ENCODE measurements around the gene YWHAG. TPM values are rescaled to one million over a fixed set of nuclear protein-coding genes. Genes with fewer than 3 reads are reported as not detected.

YWHAG gene
- total RNA-seq (2014; rRNA removed; shearing (Covaris generic)) (179 and 180 TPM in 2 replicates), polyA plus RNA-seq (2016; fragmentation: Nextera tagmentation; extraction: Ambion mirVana) (82.2 and 97.0 TPM in 2 replicates)
- long read RNA-seq, partial matches to known transcripts = 0 of 7 reads
- long read RNA-seq, other reads (novel, unspliced or antisense) = 5 of 7 reads

DNA sequence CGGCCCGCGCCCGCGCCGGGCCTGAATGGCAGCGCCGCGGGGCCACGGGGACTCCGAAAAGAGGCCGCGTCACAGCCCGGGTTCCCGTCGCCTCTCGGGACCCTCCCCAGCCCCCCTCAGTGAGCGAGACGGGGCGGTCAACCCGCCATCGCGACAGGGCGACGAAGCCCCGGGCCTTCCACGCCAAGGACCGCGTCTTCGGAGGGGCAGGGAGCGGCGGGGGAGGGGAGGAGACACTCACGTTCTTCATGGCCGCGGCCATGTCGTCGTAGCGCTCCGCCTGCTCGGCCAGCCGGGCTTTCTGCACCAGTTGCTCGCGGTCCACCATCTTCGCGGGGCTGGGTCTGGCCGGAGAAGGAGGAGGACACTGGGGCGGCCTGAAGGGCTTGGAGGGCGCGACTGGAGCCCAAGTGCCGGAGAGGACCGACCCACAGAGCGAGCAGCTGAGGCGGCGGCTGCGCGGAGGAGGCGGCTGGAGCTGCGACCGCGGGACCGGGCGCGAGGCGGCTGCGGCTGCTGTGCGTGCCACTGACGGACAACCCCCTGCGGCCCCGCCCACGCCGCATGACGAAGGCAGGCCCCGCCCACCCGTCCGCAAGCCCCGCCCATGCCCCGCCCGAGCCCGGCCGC, at the start of gene YWHAG:
Gene YWHAG, minus strand, starts transcription at position 511 of the 630 bp plus-strand sequence. Its CDS starts 183 bp downstream, at position 328.
- H3K9me2 ChIP-seq (ENCODE audit: insufficient read depth) = no peaks in the 10 kb centered on the region
- H2AFZ ChIP-seq = 0 out of 2 replicates have a peak within 1 kb of the TSS, but pooled peaks have one; percentile 56
- Mint-ChIP-seq H3K27ac (peak within 1 kb of the TSS; percentile 98), H3K4me1 (peaks cover 31% of the 10 kb centered on the region), H3K27me3 (ENCODE audit: insufficient read depth, low read depth, poor library complexity) (peaks cover 15% of the 10 kb centered on the region), H3K4me3 (peak within 1 kb of the TSS; percentile 94), H3K9me3 (no peaks in the 10 kb centered on the region; the same call in 2 of the 3 replicates), H3K36me3 (ENCODE audit: low read depth) (peaks cover 46% of the 10 kb centered on the region)
- H3K4me3 ChIP-seq = peak within 1 kb of the TSS; percentile 99
- DNase-seq (ENCODE audit: low spot score) (peak; percentile 86), ATAC-seq (peak; percentile 74)
- peaks cover 17% of the 10 kb centered on the region for H3K36me3 ChIP-seq (ENCODE audit: insufficient read depth)
- H3F3A ChIP-seq (replicated peaks; ENCODE audit: low read depth) = no peaks in the 10 kb centered on the region
- peaks cover 36% of the 10 kb centered on the region for H3K4me1 ChIP-seq (ENCODE audit: insufficient read depth)
- peaks cover 51% of the 10 kb centered on the region for H3K79me2 ChIP-seq (replicated peaks; ENCODE audit: insufficient read depth)
- TF ChIP-seq POLR2AphosphoS5 (IDR thresholded peaks at IDR 0.05; ENCODE audit: low read depth) (peak; percentile 99), NANOG (IDR thresholded peaks at IDR 0.05; ENCODE audit: borderline replicate concordance) (no peak), JUNB (IDR thresholded peaks at IDR 0.05; ENCODE audit: unreplicated experiment) (no peak), CREB1 (CRISPR knock-in tag; IDR thresholded peaks at IDR 0.05; ENCODE audit: low read depth) (peak; percentile 52; the same call in 1 of the 2 replicates)
- no peaks in the 10 kb centered on the region for H3K27me3 ChIP-seq (ENCODE audit: insufficient read depth)
- peak within 1 kb of the TSS; percentile 93 for H3K27ac ChIP-seq (ENCODE audit: low read depth)
- peak within 1 kb of the TSS; percentile 83 for H3K4me2 ChIP-seq
- peaks cover 44% of the 10 kb centered on the region for H4K20me1 ChIP-seq (replicated peaks; ENCODE audit: insufficient read depth)

DNA sequence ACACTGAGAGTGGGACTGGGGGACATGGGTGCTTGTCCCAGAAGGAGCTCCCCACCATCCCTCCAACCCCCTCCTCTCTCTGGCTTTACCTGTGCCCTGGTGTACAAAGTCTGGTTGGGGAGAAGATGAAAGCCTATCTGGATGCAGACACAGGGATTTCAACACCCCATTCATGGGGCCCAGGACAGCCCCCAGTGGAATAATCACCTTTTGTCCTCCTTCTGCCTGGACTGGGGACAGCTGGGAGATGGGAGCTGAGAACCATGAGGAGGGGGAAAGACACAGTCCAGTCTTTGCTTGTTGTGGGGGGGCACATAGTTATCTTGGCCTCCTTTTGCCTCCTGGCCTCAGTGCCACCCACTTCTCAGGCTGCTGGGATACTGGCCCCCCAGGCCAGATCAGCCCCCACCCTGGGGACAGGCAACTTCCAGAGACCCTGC, 49.4 kb upstream of the YWHAG start:
- H3K9me3 Mint-ChIP-seq = no peaks in the 10 kb centered on the region
- peaks cover 7% of the 10 kb centered on the region for H3K27me3 Mint-ChIP-seq (ENCODE audit: insufficient read depth, low read depth, poor library complexity)
- no peaks in the 10 kb centered on the region for H3K9me2 ChIP-seq (ENCODE audit: insufficient read depth)
- no peak overlapping the region for H2AFZ ChIP-seq
- H3K4me1 ChIP-seq (ENCODE audit: insufficient read depth) = peaks cover 10% of the 10 kb centered on the region
- no peak for ATAC-seq
- peaks cover 23% of the 10 kb centered on the region for H3K4me1 Mint-ChIP-seq
- H3K4me2 ChIP-seq = no peak overlapping the region
- H3K27ac Mint-ChIP-seq = no peak overlapping the region
- no peaks in the 10 kb centered on the region for H3K36me3 ChIP-seq (ENCODE audit: insufficient read depth)
- no peak for DNase-seq (ENCODE audit: low spot score)
- no peaks in the 10 kb centered on the region; the same call in 2 of the 3 replicates for H3K36me3 Mint-ChIP-seq (ENCODE audit: low read depth)
- no peak overlapping the region for H3K4me3 ChIP-seq
- H4K20me1 ChIP-seq (replicated peaks; ENCODE audit: insufficient read depth) = no peaks in the 10 kb centered on the region
- no peaks in the 10 kb centered on the region for H3K27me3 ChIP-seq (ENCODE audit: insufficient read depth)
- H3K27ac ChIP-seq (ENCODE audit: low read depth) = no peak overlapping the region
- no peaks in the 10 kb centered on the region for H3K79me2 ChIP-seq (replicated peaks; ENCODE audit: insufficient read depth)
- H3F3A ChIP-seq (replicated peaks; ENCODE audit: low read depth) = peaks cover 3% of the 10 kb centered on the region; the same call in 1 of the 2 replicates
- H3K4me3 Mint-ChIP-seq = peak overlapping the region; percentile 70; the same call in 1 of the 3 replicates
- no peak for TF ChIP-seq ZNF331 (CRISPR knock-in tag; IDR thresholded peaks at IDR 0.05; ENCODE audit: low read depth)
- no peak for TF ChIP-seq CREB1 (CRISPR knock-in tag; IDR thresholded peaks at IDR 0.05; ENCODE audit: low read depth)
- TF ChIP-seq, protein P1, sequence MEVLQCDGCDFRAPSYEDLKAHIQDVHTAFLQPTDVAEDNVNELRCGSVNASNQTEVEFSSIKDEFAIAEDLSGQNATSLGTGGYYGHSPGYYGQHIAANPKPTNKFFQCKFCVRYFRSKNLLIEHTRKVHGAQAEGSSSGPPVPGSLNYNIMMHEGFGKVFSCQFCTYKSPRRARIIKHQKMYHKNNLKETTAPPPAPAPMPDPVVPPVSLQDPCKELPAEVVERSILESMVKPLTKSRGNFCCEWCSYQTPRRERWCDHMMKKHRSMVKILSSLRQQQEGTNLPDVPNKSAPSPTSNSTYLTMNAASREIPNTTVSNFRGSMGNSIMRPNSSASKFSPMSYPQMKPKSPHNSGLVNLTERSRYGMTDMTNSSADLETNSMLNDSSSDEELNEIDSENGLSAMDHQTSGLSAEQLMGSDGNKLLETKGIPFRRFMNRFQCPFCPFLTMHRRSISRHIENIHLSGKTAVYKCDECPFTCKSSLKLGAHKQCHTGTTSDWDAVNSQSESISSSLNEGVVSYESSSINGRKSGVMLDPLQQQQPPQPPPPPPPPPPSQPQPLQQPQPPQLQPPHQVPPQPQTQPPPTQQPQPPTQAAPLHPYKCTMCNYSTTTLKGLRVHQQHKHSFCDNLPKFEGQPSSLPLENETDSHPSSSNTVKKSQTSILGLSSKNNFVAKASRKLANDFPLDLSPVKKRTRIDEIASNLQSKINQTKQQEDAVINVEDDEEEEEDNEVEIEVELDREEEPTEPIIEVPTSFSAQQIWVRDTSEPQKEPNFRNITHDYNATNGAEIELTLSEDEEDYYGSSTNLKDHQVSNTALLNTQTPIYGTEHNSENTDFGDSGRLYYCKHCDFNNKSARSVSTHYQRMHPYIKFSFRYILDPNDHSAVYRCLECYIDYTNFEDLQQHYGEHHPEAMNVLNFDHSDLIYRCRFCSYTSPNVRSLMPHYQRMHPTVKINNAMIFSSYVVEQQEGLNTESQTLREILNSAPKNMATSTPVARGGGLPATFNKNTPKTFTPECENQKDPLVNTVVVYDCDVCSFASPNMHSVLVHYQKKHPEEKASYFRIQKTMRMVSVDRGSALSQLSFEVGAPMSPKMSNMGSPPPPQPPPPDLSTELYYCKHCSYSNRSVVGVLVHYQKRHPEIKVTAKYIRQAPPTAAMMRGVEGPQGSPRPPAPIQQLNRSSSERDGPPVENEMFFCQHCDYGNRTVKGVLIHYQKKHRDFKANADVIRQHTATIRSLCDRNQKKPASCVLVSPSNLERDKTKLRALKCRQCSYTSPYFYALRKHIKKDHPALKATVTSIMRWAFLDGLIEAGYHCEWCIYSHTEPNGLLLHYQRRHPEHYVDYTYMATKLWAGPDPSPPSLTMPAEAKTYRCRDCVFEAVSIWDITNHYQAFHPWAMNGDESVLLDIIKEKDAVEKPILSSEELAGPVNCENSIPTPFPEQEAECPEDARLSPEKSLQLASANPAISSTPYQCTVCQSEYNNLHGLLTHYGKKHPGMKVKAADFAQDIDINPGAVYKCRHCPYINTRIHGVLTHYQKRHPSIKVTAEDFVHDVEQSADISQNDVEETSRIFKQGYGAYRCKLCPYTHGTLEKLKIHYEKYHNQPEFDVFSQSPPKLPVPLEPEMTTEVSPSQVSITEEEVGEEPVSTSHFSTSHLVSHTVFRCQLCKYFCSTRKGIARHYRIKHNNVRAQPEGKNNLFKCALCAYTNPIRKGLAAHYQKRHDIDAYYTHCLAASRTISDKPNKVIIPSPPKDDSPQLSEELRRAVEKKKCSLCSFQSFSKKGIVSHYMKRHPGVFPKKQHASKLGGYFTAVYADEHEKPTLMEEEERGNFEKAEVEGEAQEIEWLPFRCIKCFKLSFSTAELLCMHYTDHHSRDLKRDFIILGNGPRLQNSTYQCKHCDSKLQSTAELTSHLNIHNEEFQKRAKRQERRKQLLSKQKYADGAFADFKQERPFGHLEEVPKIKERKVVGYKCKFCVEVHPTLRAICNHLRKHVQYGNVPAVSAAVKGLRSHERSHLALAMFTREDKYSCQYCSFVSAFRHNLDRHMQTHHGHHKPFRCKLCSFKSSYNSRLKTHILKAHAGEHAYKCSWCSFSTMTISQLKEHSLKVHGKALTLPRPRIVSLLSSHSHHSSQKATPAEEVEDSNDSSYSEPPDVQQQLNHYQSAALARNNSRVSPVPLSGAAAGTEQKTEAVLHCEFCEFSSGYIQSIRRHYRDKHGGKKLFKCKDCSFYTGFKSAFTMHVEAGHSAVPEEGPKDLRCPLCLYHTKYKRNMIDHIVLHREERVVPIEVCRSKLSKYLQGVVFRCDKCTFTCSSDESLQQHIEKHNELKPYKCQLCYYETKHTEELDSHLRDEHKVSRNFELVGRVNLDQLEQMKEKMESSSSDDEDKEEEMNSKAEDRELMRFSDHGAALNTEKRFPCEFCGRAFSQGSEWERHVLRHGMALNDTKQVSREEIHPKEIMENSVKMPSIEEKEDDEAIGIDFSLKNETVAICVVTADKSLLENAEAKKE (CRISPR knock-in tag; IDR thresholded peaks at IDR 0.05) = no peak
- TF ChIP-seq, protein P2, sequence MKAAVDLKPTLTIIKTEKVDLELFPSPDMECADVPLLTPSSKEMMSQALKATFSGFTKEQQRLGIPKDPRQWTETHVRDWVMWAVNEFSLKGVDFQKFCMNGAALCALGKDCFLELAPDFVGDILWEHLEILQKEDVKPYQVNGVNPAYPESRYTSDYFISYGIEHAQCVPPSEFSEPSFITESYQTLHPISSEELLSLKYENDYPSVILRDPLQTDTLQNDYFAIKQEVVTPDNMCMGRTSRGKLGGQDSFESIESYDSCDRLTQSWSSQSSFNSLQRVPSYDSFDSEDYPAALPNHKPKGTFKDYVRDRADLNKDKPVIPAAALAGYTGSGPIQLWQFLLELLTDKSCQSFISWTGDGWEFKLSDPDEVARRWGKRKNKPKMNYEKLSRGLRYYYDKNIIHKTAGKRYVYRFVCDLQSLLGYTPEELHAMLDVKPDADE (IDR thresholded peaks at IDR 0.05) = no peak
- no peak for TF ChIP-seq ZNF114 (CRISPR knock-in tag; IDR thresholded peaks at IDR 0.05)
- TF ChIP-seq, protein P3, sequence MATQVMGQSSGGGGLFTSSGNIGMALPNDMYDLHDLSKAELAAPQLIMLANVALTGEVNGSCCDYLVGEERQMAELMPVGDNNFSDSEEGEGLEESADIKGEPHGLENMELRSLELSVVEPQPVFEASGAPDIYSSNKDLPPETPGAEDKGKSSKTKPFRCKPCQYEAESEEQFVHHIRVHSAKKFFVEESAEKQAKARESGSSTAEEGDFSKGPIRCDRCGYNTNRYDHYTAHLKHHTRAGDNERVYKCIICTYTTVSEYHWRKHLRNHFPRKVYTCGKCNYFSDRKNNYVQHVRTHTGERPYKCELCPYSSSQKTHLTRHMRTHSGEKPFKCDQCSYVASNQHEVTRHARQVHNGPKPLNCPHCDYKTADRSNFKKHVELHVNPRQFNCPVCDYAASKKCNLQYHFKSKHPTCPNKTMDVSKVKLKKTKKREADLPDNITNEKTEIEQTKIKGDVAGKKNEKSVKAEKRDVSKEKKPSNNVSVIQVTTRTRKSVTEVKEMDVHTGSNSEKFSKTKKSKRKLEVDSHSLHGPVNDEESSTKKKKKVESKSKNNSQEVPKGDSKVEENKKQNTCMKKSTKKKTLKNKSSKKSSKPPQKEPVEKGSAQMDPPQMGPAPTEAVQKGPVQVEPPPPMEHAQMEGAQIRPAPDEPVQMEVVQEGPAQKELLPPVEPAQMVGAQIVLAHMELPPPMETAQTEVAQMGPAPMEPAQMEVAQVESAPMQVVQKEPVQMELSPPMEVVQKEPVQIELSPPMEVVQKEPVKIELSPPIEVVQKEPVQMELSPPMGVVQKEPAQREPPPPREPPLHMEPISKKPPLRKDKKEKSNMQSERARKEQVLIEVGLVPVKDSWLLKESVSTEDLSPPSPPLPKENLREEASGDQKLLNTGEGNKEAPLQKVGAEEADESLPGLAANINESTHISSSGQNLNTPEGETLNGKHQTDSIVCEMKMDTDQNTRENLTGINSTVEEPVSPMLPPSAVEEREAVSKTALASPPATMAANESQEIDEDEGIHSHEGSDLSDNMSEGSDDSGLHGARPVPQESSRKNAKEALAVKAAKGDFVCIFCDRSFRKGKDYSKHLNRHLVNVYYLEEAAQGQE (IDR thresholded peaks at IDR 0.05; ENCODE audit: unreplicated experiment) = no peak
- no peak for TF ChIP-seq EZH2phosphoT487 (IDR thresholded peaks at IDR 0.05; ENCODE audit: unreplicated experiment)
